Endothelial cell of umbilical vein (primary cell): Measurements from ENCODE around the gene LIX1. TPM values are rescaled to one million over a fixed set of nuclear protein-coding genes. Genes with fewer than 3 reads are reported as not detected.

Experiments
- BruUV-seq: library from RNA; stranded (reverse); fragments of 400-500 nt; replicated peaks from 2 replicates; lab custom pipeline; 2021; lab: Mats Ljungman, UMichigan
- CTCF ChIA-PET: fragments of 300-600, 350-600 bp; sonication (Branson Sonifier 250); formaldehyde crosslinking; loops from one replicate; lab custom pipeline; 2021; ENCODE audit warnings: antibody characterized with exemption, inconsistent platforms; lab: Charles Lee
- POLR2A ChIA-PET: fragments of 300-600, 350-600 bp; sonication (Branson Sonifier 250); formaldehyde crosslinking; loops from one replicate; lab custom pipeline; 2021; ENCODE audit warnings: antibody characterized with exemption, inconsistent platforms; lab: Charles Lee
- DNase-seq: peaks from one replicate; pipeline ENCODE4 v3.0.0-alpha.2; 2011; ENCODE audit warnings: low read depth, low spot score
- FAIRE-seq: peaks from 2 replicates; lab custom pipeline; 2011; peaks lifted over from hg19 to GRCh38; lab: Jason Lieb, UNC
- H2AFZ ChIP-seq: 2 replicates; pipeline ENCODE4 v1.6.0; 2012; ENCODE audit warnings: low read depth, low read length, control low read depth, inconsistent platforms
- H3K27ac ChIP-seq: 2 replicates; pipeline ENCODE4 v1.5.1; 2011; ENCODE audit warnings: low read depth, mild to moderate bottlenecking, control low read depth, low read length, moderate library complexity; ENCODE audit not compliant: insufficient read depth
- H3K27me3 ChIP-seq, 2 experiments: 2 replicates each; pipeline versions ENCODE4 v1.6.0 to v1.6.1; 2011; ENCODE audit warnings: low read length in 2 of 2, mixed read lengths in 1 of 2; ENCODE audit not compliant: control insufficient read depth in 2 of 2, insufficient read depth in 2 of 2
- H3K36me3 ChIP-seq, 2 experiments: 2 replicates in 1 of 2; 3 replicates in 1 of 2; pipeline ENCODE4 v1.5.1; 2011; ENCODE audit warnings: low read length in 2 of 2, mild to moderate bottlenecking in 1 of 2, moderate library complexity in 1 of 2; ENCODE audit not compliant: control insufficient read depth in 2 of 2, insufficient read depth in 2 of 2; ENCODE audit errors: extremely low read depth in 1 of 2
- H3K4me1 ChIP-seq: 3 replicates; pipeline ENCODE4 v1.5.1; 2011; ENCODE audit warnings: mild to moderate bottlenecking, low read length; ENCODE audit not compliant: control insufficient read depth, insufficient read depth; ENCODE audit errors: extremely low read depth
- H3K4me2 ChIP-seq: 2 replicates; pipeline ENCODE4 v1.6.1; 2011; ENCODE audit warnings: low read length, control low read depth, mixed read lengths; ENCODE audit not compliant: insufficient read depth
- H3K4me3 ChIP-seq, 3 experiments: fragments of 200-600 bp in 1 of 3; sonication (generic), shearing (Covaris generic) in 1 of 3; replicated peaks in 1 of 3; 2 replicates each; pipeline ENCODE4 v1.5.1; 2011 to 2016; ENCODE audit warnings: control low read depth in 3 of 3, low read length in 3 of 3, mild to moderate bottlenecking in 2 of 3, inconsistent platforms in 1 of 3, low read depth in 1 of 3, moderate library complexity in 1 of 3; ENCODE audit not compliant: insufficient read depth in 1 of 3
- H3K79me2 ChIP-seq: 2 replicates; pipeline ENCODE4 v1.6.0; 2012; ENCODE audit warnings: low read length, inconsistent platforms; ENCODE audit not compliant: control insufficient read depth, insufficient read depth
- H3K9ac ChIP-seq: replicated peaks from 2 replicates; pipeline ENCODE3; 2011; ENCODE audit warnings: low read length, control low read depth; ENCODE audit not compliant: insufficient read depth; ENCODE audit errors: extremely low read depth
- H3K9me1 ChIP-seq: replicated peaks from 3 replicates; pipeline ENCODE4 v1.6.0; 2011; ENCODE audit warnings: mild to moderate bottlenecking, low read length; ENCODE audit not compliant: control insufficient read depth, insufficient read depth; ENCODE audit errors: extremely low read depth
- H3K9me3 ChIP-seq: replicated peaks from 2 replicates; pipeline ENCODE4 v1.5.1; 2012; ENCODE audit warnings: low read length, inconsistent platforms; ENCODE audit not compliant: control insufficient read depth, insufficient read depth
- H4K20me1 ChIP-seq: replicated peaks from 2 replicates; pipeline ENCODE3; 2011; ENCODE audit warnings: mild to moderate bottlenecking, low read length; ENCODE audit not compliant: control insufficient read depth, insufficient read depth; ENCODE audit errors: extremely low read depth
- CTCF ChIP-seq, 2 donors: IDR thresholded peaks; 1 replicate in 1 of 2; 2 replicates in 1 of 2; pipeline ENCODE4 v1.5.1; 2011; ENCODE audit warnings: low read length in 2 of 2, mild to moderate bottlenecking in 2 of 2, moderate library complexity in 2 of 2, control low read depth in 1 of 2, inconsistent platforms in 1 of 2, low read depth in 1 of 2; ENCODE audit not compliant: insufficient read depth in 1 of 2; ENCODE audit errors: extremely low read depth in 1 of 2
- EZH2 ChIP-seq: IDR thresholded peaks from 2 replicates; pipeline ENCODE4 v1.6.1; 2012; ENCODE audit warnings: borderline replicate concordance, low read depth, mild to moderate bottlenecking, moderate library complexity, low read length, inconsistent platforms; ENCODE audit not compliant: severe bottlenecking
- FOS ChIP-seq: IDR thresholded peaks from 2 replicates; pipeline ENCODE4 v1.6.1; 2011; ENCODE audit warnings: mild to moderate bottlenecking, low read length, moderate library complexity, borderline replicate concordance; ENCODE audit not compliant: insufficient read depth
- GATA2 ChIP-seq: IDR thresholded peaks from 2 replicates; pipeline ENCODE4 v1.7.0; 2011; ENCODE audit warnings: low read depth, mild to moderate bottlenecking, moderate library complexity, mixed read lengths, low read length; ENCODE audit not compliant: insufficient read length, insufficient read depth
- JUN ChIP-seq: IDR thresholded peaks from 2 replicates; pipeline ENCODE4 v1.6.1; 2011; ENCODE audit warnings: borderline replicate concordance, low read depth; ENCODE audit not compliant: insufficient read length, insufficient read depth
- MYC ChIP-seq: IDR thresholded peaks from one replicate; pipeline ENCODE4 v1.6.1; 2011; ENCODE audit warnings: mild to moderate bottlenecking, low read depth, low read length
- POLR2A ChIP-seq: IDR thresholded peaks from 2 replicates; pipeline ENCODE4 v1.6.1; 2012; ENCODE audit warnings: low read depth, mild to moderate bottlenecking, control low read depth, low read length
- POLR2AphosphoS5 ChIP-seq: IDR thresholded peaks from 2 replicates; pipeline ENCODE4 v1.6.1; 2012; ENCODE audit warnings: low read depth, mild to moderate bottlenecking, control low read depth, low read length, moderate library complexity; ENCODE audit not compliant: insufficient read depth
- dilution Hi-C: fragments of 300-500 bp; cut with MboI; formaldehyde crosslinking; loops from one replicate; pipeline ENCODE4 v1.15.0; 2019; ENCODE audit warnings: low sequenced_read_pairs; ENCODE audit not compliant: extremely low pct_ligation_motif_present
- intact Hi-C: fragments of 100-400 bp; cut with micrococcal nuclease; formaldehyde crosslinking; loops from one replicate; pipeline ENCODE4 v1.10.0; 2022
- polyA plus RNA-seq, 4 experiments: library from polyadenylated mRNA; depleted of rRNA in 3 of 4; stranded (reverse) in 3 of 4; unstranded in 1 of 4; fragments of >200 nt; gene quantifications; 2 replicates each; pipeline versions ENCODE4 v1.2.1 to v1.2.3, GENCODE V29; 2011 to 2012; ENCODE audit warnings: missing spikeins in 1 of 4
- total RNA-seq: library from RNA; stranded (reverse); gene quantifications from 2 replicates; pipeline ENCODE4 v1.2.3, GENCODE V29; 2021

The LIX1 gene
- total and polyA plus RNA-seq, 2 donors (not counting 3 experiments of a cell fraction or from before 2014, with no cell fraction given), result not detected

GRCh38 chr5:97163360-97163764, 21.0 kb upstream of the LIX1 start:
- peaks cover 3 to 20% of the 10 kb centered on the region in 2 experiments for H3K36me3 ChIP-seq
- FAIRE-seq, result no peak

More at GRCh38 chr5:97163360-97163764, 21.0 kb upstream of the LIX1 start:
- ChIA-PET POLR2A (no interaction called here), CTCF (interaction anchor here (0.6 to 4.2 kb wide), 9 partner anchors 18 to 549 kb away, joined by 3 to 42 read pairs (median 4); no protein-coding TSS in a partner anchor)
- dilution Hi-C loops (no loop called here), intact Hi-C loops (loop anchor here (1.0 to 5.0 kb wide), 4 partner anchors 119 to 1661 kb away; no protein-coding TSS in a partner anchor)
- Histone ChIP-seq H3K27me3 (no peaks in the 10 kb centered on the region), H3K4me2 (no peak overlapping the region), H4K20me1 (no peaks in the 10 kb centered on the region), H3K4me1 (no peaks in the 10 kb centered on the region), H2AFZ (no peak overlapping the region), H3K27ac (no peak overlapping the region), H3K79me2 (no peaks in the 10 kb centered on the region), H3K4me3 (no peak overlapping the region), H3K9me1 (no peaks in the 10 kb centered on the region), H3K9me3 (no peaks in the 10 kb centered on the region), H3K9ac (no peak overlapping the region)
- no peak for TF ChIP-seq POLR2A
- TF ChIP-seq FOS, result no peak
- TF ChIP-seq EZH2, result no peak
- TF ChIP-seq GATA2, result no peak
- no peak for TF ChIP-seq POLR2AphosphoS5
- no peak for TF ChIP-seq MYC
- TF ChIP-seq JUN, result no peak
- TF ChIP-seq CTCF (IDR thresholded peaks at IDR 0.05; ENCODE audit: extremely low read depth in 1 of 2, insufficient read depth in 1 of 2, low read depth in 1 of 2, low read length in 2 of 2), result peak; percentile 19 to 25
- BruUV-seq, result no TSS peak
- DNase-seq, result peak; percentile 51
